Measurements from ENCODE around the gene BLCAP. TPM values are rescaled to one million over a fixed set of nuclear protein-coding genes. Genes with fewer than 3 reads are reported as not detected.

Gene BLCAP
- total RNA-seq, 2 donors from 2014 or later, result 93.0 to 101 TPM

DNA sequence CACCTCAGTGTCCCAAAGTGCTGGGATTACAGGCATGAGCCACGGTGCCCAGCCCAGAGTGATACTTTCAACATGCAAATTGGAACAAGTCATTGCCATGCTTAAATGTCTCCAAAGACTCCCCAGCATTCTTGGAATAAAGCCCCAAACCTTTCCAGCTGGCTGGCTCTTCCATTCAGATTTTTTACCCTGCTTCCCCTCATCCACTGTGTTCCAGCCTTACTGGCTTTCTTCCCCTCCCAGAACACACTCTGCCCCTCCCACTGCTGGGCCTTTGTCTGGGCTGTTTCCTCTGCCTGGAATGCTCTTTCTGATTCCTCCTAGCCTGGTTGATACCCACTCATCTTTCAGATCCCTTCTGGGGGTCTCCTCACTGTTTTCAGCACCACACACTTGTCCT lies 46.8 kb downstream of the BLCAP start:
- TF ChIP-seq, protein P1, sequence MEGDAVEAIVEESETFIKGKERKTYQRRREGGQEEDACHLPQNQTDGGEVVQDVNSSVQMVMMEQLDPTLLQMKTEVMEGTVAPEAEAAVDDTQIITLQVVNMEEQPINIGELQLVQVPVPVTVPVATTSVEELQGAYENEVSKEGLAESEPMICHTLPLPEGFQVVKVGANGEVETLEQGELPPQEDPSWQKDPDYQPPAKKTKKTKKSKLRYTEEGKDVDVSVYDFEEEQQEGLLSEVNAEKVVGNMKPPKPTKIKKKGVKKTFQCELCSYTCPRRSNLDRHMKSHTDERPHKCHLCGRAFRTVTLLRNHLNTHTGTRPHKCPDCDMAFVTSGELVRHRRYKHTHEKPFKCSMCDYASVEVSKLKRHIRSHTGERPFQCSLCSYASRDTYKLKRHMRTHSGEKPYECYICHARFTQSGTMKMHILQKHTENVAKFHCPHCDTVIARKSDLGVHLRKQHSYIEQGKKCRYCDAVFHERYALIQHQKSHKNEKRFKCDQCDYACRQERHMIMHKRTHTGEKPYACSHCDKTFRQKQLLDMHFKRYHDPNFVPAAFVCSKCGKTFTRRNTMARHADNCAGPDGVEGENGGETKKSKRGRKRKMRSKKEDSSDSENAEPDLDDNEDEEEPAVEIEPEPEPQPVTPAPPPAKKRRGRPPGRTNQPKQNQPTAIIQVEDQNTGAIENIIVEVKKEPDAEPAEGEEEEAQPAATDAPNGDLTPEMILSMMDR (IDR thresholded peaks at IDR 0.05), result no peak
- TF ChIP-seq POLR2A (IDR thresholded peaks at IDR 0.05), result no peak
- no peak for TF ChIP-seq POLR2AphosphoS5 (IDR thresholded peaks at IDR 0.05)
- no peaks in the 10 kb centered on the region for H3K27me3 ChIP-seq (replicated peaks; ENCODE audit: insufficient read depth)
- H3K4me3 ChIP-seq, result no peak overlapping the region
- no peaks in the 10 kb centered on the region for H3K36me3 ChIP-seq
- no peaks in the 10 kb centered on the region for H3K4me1 ChIP-seq (replicated peaks)
- no peaks in the 10 kb centered on the region for H3K9me3 ChIP-seq
- no peak overlapping the region for H3K27ac ChIP-seq
- 61% methylated on average over 1 of the region's 1 CpG for WGBS
- DNase-seq (ENCODE audit: low spot score), result no peak
- intact Hi-C loops (cut with DNase I), result no loop called here

DNA sequence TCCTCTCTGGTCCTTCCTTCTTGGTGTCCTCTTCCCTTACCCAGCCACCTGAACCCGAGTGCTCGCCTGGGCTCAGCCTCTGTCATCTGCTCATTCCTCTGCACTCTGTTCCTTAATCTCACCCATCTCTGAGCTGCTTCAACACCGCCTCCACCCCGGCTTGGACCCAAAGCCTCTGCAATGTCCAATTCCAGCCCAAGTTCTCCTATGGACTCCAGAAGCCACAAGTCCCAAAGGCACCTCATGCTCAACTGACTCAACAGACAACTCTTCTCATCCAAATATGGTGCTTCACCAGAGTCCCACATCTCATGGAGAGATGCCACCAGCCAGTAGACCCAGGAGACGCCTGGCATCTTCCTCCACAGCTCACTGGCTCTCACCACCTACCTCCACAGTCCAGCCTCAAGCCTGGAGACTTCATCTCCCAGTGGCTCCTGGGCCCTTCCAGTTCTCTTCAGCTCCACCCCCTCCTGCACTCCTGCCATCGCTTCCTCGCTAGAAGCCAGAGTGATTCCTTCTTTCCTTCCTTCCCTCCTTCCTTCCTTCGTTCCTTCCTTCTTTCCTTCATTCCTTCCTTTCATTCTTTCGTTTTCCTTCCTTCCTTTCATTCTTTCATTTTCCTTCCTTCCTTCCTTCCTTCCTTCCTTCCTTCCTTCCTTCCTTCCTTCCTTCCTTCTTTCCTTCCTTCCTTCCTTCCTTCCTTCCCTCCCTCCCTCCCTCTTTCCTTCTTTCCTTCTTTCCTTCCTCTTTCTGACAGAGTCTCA lies 47.6 kb downstream of the BLCAP start:
- DNase-seq (ENCODE audit: low spot score), result no peak
- WGBS, result 95% methylated on average over 9 of the region's 9 CpGs
- Histone ChIP-seq H3K9me3 (no peaks in the 10 kb centered on the region), H3K4me3 (no peak overlapping the region), H3K4me1 (replicated peaks) (no peaks in the 10 kb centered on the region), H3K36me3 (no peaks in the 10 kb centered on the region), H3K27me3 (replicated peaks; ENCODE audit: insufficient read depth) (no peaks in the 10 kb centered on the region), H3K27ac (no peak overlapping the region)
- intact Hi-C loops (cut with DNase I), result no loop called here
- TF ChIP-seq POLR2A (IDR thresholded peaks at IDR 0.05) (no peak), POLR2AphosphoS5 (IDR thresholded peaks at IDR 0.05) (no peak)
- TF ChIP-seq, protein P1 (IDR thresholded peaks at IDR 0.05), result no peak

DNA sequence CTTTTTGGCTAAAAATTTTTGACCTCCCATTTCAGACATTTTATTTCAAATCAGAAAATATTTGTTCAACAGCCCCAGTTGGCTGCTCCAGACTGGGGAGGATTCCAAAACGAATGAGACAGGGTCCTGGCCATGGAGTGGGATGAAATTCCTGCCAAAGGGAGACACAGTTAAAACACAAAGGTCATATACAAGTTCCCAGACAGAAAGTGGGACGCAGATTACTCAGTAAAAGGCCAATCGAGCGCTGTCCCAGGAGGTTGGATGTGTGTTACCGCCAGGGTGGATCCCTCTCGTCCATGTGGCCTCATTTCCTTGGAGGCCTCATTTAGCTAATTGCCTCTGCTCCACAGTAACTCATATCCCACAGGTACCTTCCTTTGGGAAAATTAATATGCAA lies 48.4 kb downstream of the BLCAP start:
- Histone ChIP-seq H3K27ac (no peak overlapping the region), H3K4me1 (replicated peaks) (no peaks in the 10 kb centered on the region), H3K27me3 (replicated peaks; ENCODE audit: insufficient read depth) (no peaks in the 10 kb centered on the region), H3K4me3 (no peak overlapping the region), H3K9me3 (no peaks in the 10 kb centered on the region), H3K36me3 (no peaks in the 10 kb centered on the region)
- no peak for TF ChIP-seq POLR2A (IDR thresholded peaks at IDR 0.05)
- TF ChIP-seq POLR2AphosphoS5 (IDR thresholded peaks at IDR 0.05), result no peak
- TF ChIP-seq, protein P1 (IDR thresholded peaks at IDR 0.05), result no peak
- intact Hi-C loops (cut with DNase I), result no loop called here
- no peak for DNase-seq (ENCODE audit: low spot score)
- WGBS, result 67% methylated on average over 6 of the region's 6 CpGs

DNA sequence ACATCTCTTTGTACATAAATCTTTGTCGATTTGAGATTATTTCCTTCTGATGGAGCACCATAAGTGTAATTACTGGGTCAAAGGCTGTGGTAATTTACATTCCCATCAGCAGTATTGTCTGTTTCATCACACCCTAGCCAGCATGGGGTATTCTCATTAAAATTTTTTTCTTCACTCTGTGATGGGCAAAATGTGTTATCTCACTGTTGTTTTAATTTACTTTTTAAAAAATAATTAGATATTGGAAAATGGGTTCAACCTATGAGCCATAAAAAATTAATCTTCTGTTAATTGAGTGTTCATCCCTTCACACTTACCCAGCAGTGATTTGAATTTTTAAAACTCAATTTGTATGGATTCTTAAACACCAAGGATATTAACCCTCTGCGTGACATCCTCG lies 50.6 kb downstream of the BLCAP start:
- H3K4me1 ChIP-seq (replicated peaks), result no peaks in the 10 kb centered on the region
- no peaks in the 10 kb centered on the region for H3K27me3 ChIP-seq (replicated peaks; ENCODE audit: insufficient read depth)
- no peaks in the 10 kb centered on the region for H3K9me3 ChIP-seq
- WGBS, result 91% methylated on average over 3 of the region's 3 CpGs
- TF ChIP-seq POLR2A (IDR thresholded peaks at IDR 0.05) (no peak), POLR2AphosphoS5 (IDR thresholded peaks at IDR 0.05) (no peak)
- TF ChIP-seq, protein P1 (IDR thresholded peaks at IDR 0.05), result no peak
- H3K27ac ChIP-seq, result no peak overlapping the region
- H3K4me3 ChIP-seq, result no peak overlapping the region
- DNase-seq (ENCODE audit: low spot score), result no peak
- H3K36me3 ChIP-seq, result no peaks in the 10 kb centered on the region
- intact Hi-C loops (cut with DNase I), result no loop called here

DNA sequence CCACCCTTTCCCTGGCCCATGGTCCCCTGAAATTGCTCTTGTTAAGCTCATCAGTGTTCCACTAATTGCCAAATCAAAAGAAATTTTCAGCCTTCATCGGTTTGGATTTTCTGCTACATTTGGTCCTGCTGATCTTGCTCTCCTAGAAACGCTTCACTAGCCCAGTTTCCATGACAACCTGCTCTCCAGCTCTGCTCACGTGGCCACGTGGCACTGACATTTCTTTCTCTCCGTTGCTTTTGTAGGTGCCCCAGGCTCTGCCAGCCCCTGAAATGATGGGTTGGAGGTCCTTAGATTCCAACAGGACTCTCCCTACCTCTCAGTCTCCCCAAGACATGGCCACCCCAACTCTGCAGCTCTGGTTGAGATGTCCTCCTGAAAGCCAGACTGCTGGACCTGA lies 52.4 kb downstream of the BLCAP start:
- WGBS, result 67% methylated on average over 5 of the region's 5 CpGs
- no peaks in the 10 kb centered on the region for H3K36me3 ChIP-seq
- H3K27ac ChIP-seq, result no peak overlapping the region
- H3K4me1 ChIP-seq (replicated peaks), result no peaks in the 10 kb centered on the region
- H3K4me3 ChIP-seq, result no peak overlapping the region
- intact Hi-C loops (cut with DNase I), result no loop called here
- DNase-seq (ENCODE audit: low spot score), result no peak
- no peaks in the 10 kb centered on the region for H3K27me3 ChIP-seq (replicated peaks; ENCODE audit: insufficient read depth)
- TF ChIP-seq POLR2A (IDR thresholded peaks at IDR 0.05), result no peak
- TF ChIP-seq, protein P1 (IDR thresholded peaks at IDR 0.05), result no peak
- TF ChIP-seq POLR2AphosphoS5 (IDR thresholded peaks at IDR 0.05), result no peak
- H3K9me3 ChIP-seq, result no peaks in the 10 kb centered on the region
